Measurements from ENCODE around the gene ADK.

Gene ADK

GRCh38 chr10:74672430-74673165 is 521.6 kb downstream of the ADK start:
- DNase-seq (ENCODE audit: low read depth in 2 of 2): no peak

- no peak for DNase-seq (ENCODE audit: low read depth in 2 of 2)
These were observed 523.9 kb downstream of the ADK start for GRCh38 chr10:74674927-74675326.

GRCh38 chr10:74675484-74675883 is 524.5 kb downstream of the ADK start:
- DNase-seq (ENCODE audit: low read depth in 2 of 2): no peak

GRCh38 chr10:74677951-74678350 is 526.9 kb downstream of the ADK start:
- no peak for DNase-seq (ENCODE audit: low read depth in 2 of 2)

GRCh38 chr10:74681917-74682627 is 531.1 kb downstream of the ADK start:
- DNase-seq (ENCODE audit: low read depth in 2 of 2): no peak

GRCh38 chr10:74683067-74683466 is 532.0 kb downstream of the ADK start:
- DNase-seq (ENCODE audit: low read depth in 2 of 2): no peak

GRCh38 chr10:74683621-74684364 is 532.8 kb downstream of the ADK start:
- DNase-seq (ENCODE audit: low read depth in 2 of 2): no peak

- no peak for DNase-seq (ENCODE audit: low read depth in 2 of 2)
These were observed 533.4 kb downstream of the ADK start for GRCh38 chr10:74684462-74684861.

GRCh38 chr10:74685564-74685963 is 534.5 kb downstream of the ADK start:
- no peak for DNase-seq (ENCODE audit: low read depth in 2 of 2)

- no peak for DNase-seq (ENCODE audit: low read depth in 2 of 2)
These were observed 539.4 kb downstream of the ADK start for GRCh38 chr10:74690393-74690792.

- no peak for DNase-seq (ENCODE audit: low read depth in 2 of 2)
These were observed 540.1 kb downstream of the ADK start for GRCh38 chr10:74691164-74691563.

- DNase-seq (ENCODE audit: low read depth in 2 of 2): no peak
These were observed 553.8 kb downstream of the ADK start for GRCh38 chr10:74704629-74705357.

GRCh38 chr10:74705358-74705980 is 554.4 kb downstream of the ADK start:
- DNase-seq (ENCODE audit: low read depth in 2 of 2): no peak

- DNase-seq (ENCODE audit: low read depth in 2 of 2): no peak
These were observed 555.9 kb downstream of the ADK start for GRCh38 chr10:74706966-74707365.

GRCh38 chr10:74708246-74708645 is 557.2 kb downstream of the ADK start:
- no peak for DNase-seq (ENCODE audit: low read depth in 2 of 2)

GRCh38 chr10:74718208-74718607 is 567.2 kb downstream of the ADK start:
- no peak for DNase-seq (ENCODE audit: low read depth in 2 of 2)

- no peak for DNase-seq (ENCODE audit: low read depth in 2 of 2)
These were observed 577.2 kb downstream of the ADK start for GRCh38 chr10:74728225-74728624.

- DNase-seq (ENCODE audit: low read depth in 2 of 2): no peak
These were observed 579.2 kb downstream of the ADK start for GRCh38 chr10:74730246-74730645.

GRCh38 chr10:74733612-74734011 is 582.6 kb downstream of the ADK start:
- no peak for DNase-seq (ENCODE audit: low read depth in 2 of 2)

- DNase-seq (ENCODE audit: low read depth in 2 of 2): no peak
These were observed 585.0 kb downstream of the ADK start for GRCh38 chr10:74736029-74736428.

- DNase-seq (ENCODE audit: low read depth in 2 of 2): no peak
These were observed 587.0 kb downstream of the ADK start for GRCh38 chr10:74738052-74738451.

- DNase-seq (ENCODE audit: low read depth in 2 of 2): no peak
These were observed 587.5 kb downstream of the ADK start for GRCh38 chr10:74738542-74738941.

Measured in stimulated activated CD4-positive, alpha-beta T cell treated with anti-CD3 and anti-CD28 coated beads, Interleukin-1b, Interleukin-23, amount 100 ng/mL, for 1 hour (primary cell).